Measurements from ENCODE around the gene APOL4.
"Not testable (repeated sequence)": the region's sequence is repeated elsewhere in the genome, so short reads cannot be mapped to it uniquely, and the experiment has no call there.

The APOL4 gene

GRCh38 chr22:36218648-36219193, 17.1 kb upstream of the APOL4 start:
- no peaks in the 10 kb centered on the region for H3K36me3 ChIP-seq (ENCODE audit: control insufficient read depth in 1 of 2, insufficient read depth in 2 of 2, low read length in 2 of 2)
- H3K4me3 ChIP-seq (ENCODE audit: low read depth in 1 of 2, low read length in 2 of 2), result no peak overlapping the region
- no peaks in the 10 kb centered on the region for H3K9me3 ChIP-seq (ENCODE audit: control insufficient read depth in 1 of 2, low read length in 2 of 2)
- no peak overlapping the region for H3K27ac ChIP-seq (ENCODE audit: low read length)
- H3K4me1 ChIP-seq (ENCODE audit: control insufficient read depth in 1 of 2, insufficient read depth in 2 of 2, low read length in 2 of 2), result no peaks in the 10 kb centered on the region
- H3K27me3 ChIP-seq (ENCODE audit: low read depth, low read length), result no peaks in the 10 kb centered on the region

- H3K9me3 ChIP-seq (ENCODE audit: control insufficient read depth in 1 of 2, low read length in 2 of 2), result no peaks in the 10 kb centered on the region
- H3K4me1 ChIP-seq (ENCODE audit: control insufficient read depth in 1 of 2, insufficient read depth in 2 of 2, low read length in 2 of 2), result no peaks in the 10 kb centered on the region
- no peaks in the 10 kb centered on the region for H3K36me3 ChIP-seq (ENCODE audit: control insufficient read depth in 1 of 2, insufficient read depth in 2 of 2, low read length in 2 of 2)
- no peaks in the 10 kb centered on the region for H3K27me3 ChIP-seq (ENCODE audit: low read depth, low read length)
- H3K4me3 ChIP-seq (ENCODE audit: low read depth in 1 of 2, low read length in 2 of 2), result no peak overlapping the region
- H3K27ac ChIP-seq (ENCODE audit: low read length), result no peak overlapping the region
Measured at GRCh38 chr22:36215981-36216380, 14.4 kb upstream of the APOL4 start.

- no peak overlapping the region for H3K27ac ChIP-seq (ENCODE audit: low read length)
Measured at GRCh38 chr22:36213586-36213985, 12.0 kb upstream of the APOL4 start.

GRCh38 chr22:36212901-36213300, 11.3 kb upstream of the APOL4 start:
- Histone ChIP-seq H3K4me1 (ENCODE audit: control insufficient read depth in 1 of 2, insufficient read depth in 2 of 2, low read length in 2 of 2) (no peaks in the 10 kb centered on the region), H3K27ac (ENCODE audit: low read length) (no peak overlapping the region), H3K27me3 (ENCODE audit: low read depth, low read length) (no peaks in the 10 kb centered on the region)

More at GRCh38 chr22:36213586-36213985, 12.0 kb upstream of the APOL4 start:
- no peaks in the 10 kb centered on the region for H3K4me1 ChIP-seq (ENCODE audit: control insufficient read depth in 1 of 2, insufficient read depth in 2 of 2, low read length in 2 of 2)
- H3K9me3 ChIP-seq (ENCODE audit: control insufficient read depth in 1 of 2, low read length in 2 of 2), result no peaks in the 10 kb centered on the region
- H3K27me3 ChIP-seq (ENCODE audit: low read depth, low read length), result no peaks in the 10 kb centered on the region
- H3K4me3 ChIP-seq (ENCODE audit: low read depth in 1 of 2, low read length in 2 of 2), result no peak overlapping the region
- H3K36me3 ChIP-seq (ENCODE audit: control insufficient read depth in 1 of 2, insufficient read depth in 2 of 2, low read length in 2 of 2), result no peaks in the 10 kb centered on the region

GRCh38 chr22:36211237-36211861, 9.7 kb upstream of the APOL4 start:
- Histone ChIP-seq H3K4me1 (ENCODE audit: control insufficient read depth in 1 of 2, insufficient read depth in 2 of 2, low read length in 2 of 2) (no peaks in the 10 kb centered on the region), H3K27ac (ENCODE audit: low read length) (no peak overlapping the region), H3K27me3 (ENCODE audit: low read depth, low read length) (no peaks in the 10 kb centered on the region), H3K4me3 (ENCODE audit: low read depth in 1 of 2, low read length in 2 of 2) (no peak overlapping the region), H3K36me3 (ENCODE audit: control insufficient read depth in 1 of 2, insufficient read depth in 2 of 2, low read length in 2 of 2) (no peaks in the 10 kb centered on the region), H3K9me3 (ENCODE audit: control insufficient read depth in 1 of 2, low read length in 2 of 2) (no peaks in the 10 kb centered on the region)

More at GRCh38 chr22:36212901-36213300, 11.3 kb upstream of the APOL4 start:
- Histone ChIP-seq H3K4me3 (ENCODE audit: low read depth in 1 of 2, low read length in 2 of 2) (no peak overlapping the region), H3K36me3 (ENCODE audit: control insufficient read depth in 1 of 2, insufficient read depth in 2 of 2, low read length in 2 of 2) (no peaks in the 10 kb centered on the region), H3K9me3 (ENCODE audit: control insufficient read depth in 1 of 2, low read length in 2 of 2) (no peaks in the 10 kb centered on the region)

GRCh38 chr22:36210224-36210623, 8.6 kb upstream of the APOL4 start:
- no peaks in the 10 kb centered on the region for H3K4me1 ChIP-seq (ENCODE audit: control insufficient read depth in 1 of 2, insufficient read depth in 2 of 2, low read length in 2 of 2)
- H3K4me3 ChIP-seq (ENCODE audit: low read depth in 1 of 2, low read length in 2 of 2), result no peak overlapping the region
- H3K36me3 ChIP-seq (ENCODE audit: control insufficient read depth in 1 of 2, insufficient read depth in 2 of 2, low read length in 2 of 2), result no peaks in the 10 kb centered on the region
- H3K27ac ChIP-seq (ENCODE audit: low read length), result no peak overlapping the region
- H3K9me3 ChIP-seq (ENCODE audit: control insufficient read depth in 1 of 2, low read length in 2 of 2), result no peaks in the 10 kb centered on the region
- no peaks in the 10 kb centered on the region for H3K27me3 ChIP-seq (ENCODE audit: low read depth, low read length)

GRCh38 chr22:36209488-36209908, 7.9 kb upstream of the APOL4 start:
- not testable (repeated sequence) for H3K4me1 ChIP-seq (ENCODE audit: control insufficient read depth in 1 of 2, insufficient read depth in 2 of 2, low read length in 2 of 2); H3K9me3 ChIP-seq (ENCODE audit: control insufficient read depth in 1 of 2, low read length in 2 of 2); H3K36me3 ChIP-seq (ENCODE audit: control insufficient read depth in 1 of 2, insufficient read depth in 2 of 2, low read length in 2 of 2); H3K27me3 ChIP-seq (ENCODE audit: low read depth, low read length); H3K4me3 ChIP-seq (ENCODE audit: low read depth in 1 of 2, low read length in 2 of 2); H3K27ac ChIP-seq (ENCODE audit: low read length)

- Histone ChIP-seq H3K4me3 (ENCODE audit: low read depth in 1 of 2, low read length in 2 of 2) (no peak overlapping the region), H3K27me3 (ENCODE audit: low read depth, low read length) (no peaks in the 10 kb centered on the region), H3K27ac (ENCODE audit: low read length) (no peak overlapping the region), H3K4me1 (ENCODE audit: control insufficient read depth in 1 of 2, insufficient read depth in 2 of 2, low read length in 2 of 2) (no peaks in the 10 kb centered on the region), H3K9me3 (ENCODE audit: control insufficient read depth in 1 of 2, low read length in 2 of 2) (no peaks in the 10 kb centered on the region), H3K36me3 (ENCODE audit: control insufficient read depth in 1 of 2, insufficient read depth in 2 of 2, low read length in 2 of 2) (no peaks in the 10 kb centered on the region)
Measured at GRCh38 chr22:36208914-36209313, 7.3 kb upstream of the APOL4 start.

GRCh38 chr22:36208162-36208765, 6.7 kb upstream of the APOL4 start:
- Histone ChIP-seq H3K4me3 (ENCODE audit: low read depth in 1 of 2, low read length in 2 of 2) (no peak overlapping the region), H3K27me3 (ENCODE audit: low read depth, low read length) (no peaks in the 10 kb centered on the region), H3K36me3 (ENCODE audit: control insufficient read depth in 1 of 2, insufficient read depth in 2 of 2, low read length in 2 of 2) (no peaks in the 10 kb centered on the region), H3K9me3 (ENCODE audit: control insufficient read depth in 1 of 2, low read length in 2 of 2) (no peaks in the 10 kb centered on the region), H3K27ac (ENCODE audit: low read length) (no peak overlapping the region), H3K4me1 (ENCODE audit: control insufficient read depth in 1 of 2, insufficient read depth in 2 of 2, low read length in 2 of 2) (no peaks in the 10 kb centered on the region)

- H3K4me1 ChIP-seq (ENCODE audit: control insufficient read depth in 1 of 2, insufficient read depth in 2 of 2, low read length in 2 of 2), result peaks cover 0 to 9% of the 10 kb centered on the region in 2 donors
- no peaks in the 10 kb centered on the region for H3K27me3 ChIP-seq (ENCODE audit: low read depth, low read length)
Measured at GRCh38 chr22:36206255-36206654, 4.6 kb upstream of the APOL4 start.

GRCh38 chr22:36205573-36205972, 4.0 kb upstream of the APOL4 start:
- not testable (repeated sequence) for H3K27ac ChIP-seq (ENCODE audit: low read length); H3K9me3 ChIP-seq (ENCODE audit: control insufficient read depth in 1 of 2, low read length in 2 of 2); H3K4me3 ChIP-seq (ENCODE audit: low read depth in 1 of 2, low read length in 2 of 2); H3K27me3 ChIP-seq (ENCODE audit: low read depth, low read length); H3K36me3 ChIP-seq (ENCODE audit: control insufficient read depth in 1 of 2, insufficient read depth in 2 of 2, low read length in 2 of 2); H3K4me1 ChIP-seq (ENCODE audit: control insufficient read depth in 1 of 2, insufficient read depth in 2 of 2, low read length in 2 of 2)

More at GRCh38 chr22:36206255-36206654, 4.6 kb upstream of the APOL4 start:
- Histone ChIP-seq H3K4me3 (ENCODE audit: low read depth in 1 of 2, low read length in 2 of 2) (no peak overlapping the region), H3K36me3 (ENCODE audit: control insufficient read depth in 1 of 2, insufficient read depth in 2 of 2, low read length in 2 of 2) (no peaks in the 10 kb centered on the region), H3K9me3 (ENCODE audit: control insufficient read depth in 1 of 2, low read length in 2 of 2) (no peaks in the 10 kb centered on the region), H3K27ac (ENCODE audit: low read length) (no peak overlapping the region)

GRCh38 chr22:36204632-36205015, 3.0 kb upstream of the APOL4 start:
- Histone ChIP-seq H3K27ac (ENCODE audit: low read length) (no peak overlapping the region), H3K9me3 (ENCODE audit: control insufficient read depth in 1 of 2, low read length in 2 of 2) (no peaks in the 10 kb centered on the region), H3K4me3 (ENCODE audit: low read depth in 1 of 2, low read length in 2 of 2) (no peak overlapping the region), H3K4me1 (ENCODE audit: control insufficient read depth in 1 of 2, insufficient read depth in 2 of 2, low read length in 2 of 2) (peaks cover 0 to 9% of the 10 kb centered on the region in 2 donors), H3K36me3 (ENCODE audit: control insufficient read depth in 1 of 2, insufficient read depth in 2 of 2, low read length in 2 of 2) (no peaks in the 10 kb centered on the region), H3K27me3 (ENCODE audit: low read depth, low read length) (no peaks in the 10 kb centered on the region)

Measured in muscle layer of duodenum (tissue), 2 donors.